ENCODE results near the gene DGCR2. TPM values are rescaled to one million over a fixed set of nuclear protein-coding genes. Genes with fewer than 3 reads are reported as not detected.
A peak's percentile ranks its signal among the peaks of the same experiment; 100 is the strongest.
"Not testable (repeated sequence)": the region's sequence is repeated elsewhere in the genome, so short reads cannot be mapped to it uniquely, and the experiment has no call there.

The DGCR2 gene
- 24.4 and 24.5 TPM in 2 replicates for total RNA-seq (2014; rRNA removed; shearing (Covaris generic))

- peak; percentile 97 for DNase-seq (ENCODE audit: low read depth)
Measured at GRCh38 chr22:19122143-19122751, at the start of gene DGCR2. Gene DGCR2 (minus strand): TSS chr22:19122412. CDS start chr22:19122206, 206 bp downstream.

- no peak for DNase-seq (ENCODE audit: low read depth)
Measured at GRCh38 chr22:19169947-19170318, 47.7 kb upstream of the DGCR2 start.

- no peak for DNase-seq (ENCODE audit: low read depth)
Measured at GRCh38 chr22:19169002-19169946, 47.1 kb upstream of the DGCR2 start.

- no peak for DNase-seq (ENCODE audit: low read depth)
Measured at GRCh38 chr22:19168088-19168890, 46.1 kb upstream of the DGCR2 start.

GRCh38 chr22:19167106-19167869 lies 45.1 kb upstream of the DGCR2 start:
- no peak for DNase-seq (ENCODE audit: low read depth)

GRCh38 chr22:19166421-19166820 lies 44.2 kb upstream of the DGCR2 start:
- DNase-seq (ENCODE audit: low read depth), result no peak

GRCh38 chr22:19164425-19164824 lies 42.2 kb upstream of the DGCR2 start:
- DNase-seq (ENCODE audit: low read depth), result no peak

- DNase-seq (ENCODE audit: low read depth), result not testable (repeated sequence)
Measured at GRCh38 chr22:19158649-19159048, 36.4 kb upstream of the DGCR2 start.

- not testable (repeated sequence) for DNase-seq (ENCODE audit: low read depth)
Measured at GRCh38 chr22:19156109-19156508, 33.9 kb upstream of the DGCR2 start.

- no peak for DNase-seq (ENCODE audit: low read depth)
Measured at GRCh38 chr22:19152942-19153883, 31.0 kb upstream of the DGCR2 start.

- no peak for DNase-seq (ENCODE audit: low read depth)
Measured at GRCh38 chr22:19151329-19152191, 29.3 kb upstream of the DGCR2 start.

GRCh38 chr22:19150482-19151328 lies 28.5 kb upstream of the DGCR2 start:
- DNase-seq (ENCODE audit: low read depth), result no peak

GRCh38 chr22:19149991-19150390 lies 27.8 kb upstream of the DGCR2 start, which contains the start of gene GSC2:
Gene GSC2 (minus strand): TSS chr22:19150292. CDS start chr22:19150283, 9 bp downstream.
- no peak for DNase-seq (ENCODE audit: low read depth)

- DNase-seq (ENCODE audit: low read depth), result no peak
Measured at GRCh38 chr22:19149047-19149883, 27.1 kb upstream of the DGCR2 start.

GRCh38 chr22:19148417-19149046 lies 26.3 kb upstream of the DGCR2 start:
- DNase-seq (ENCODE audit: low read depth), result no peak

- DNase-seq (ENCODE audit: low read depth), result no peak
Measured at GRCh38 chr22:19147195-19147780, 25.1 kb upstream of the DGCR2 start.
